HEK293 (cell line): Measurements from ENCODE around the gene XKR8.

Experiments
- ZNF24 ChIP-seq: fragments of 450-650 bp; formaldehyde crosslinking; IDR thresholded peaks from 2 replicates; pipeline ENCODE4 v1.5.1; 2016; ENCODE audit warnings: missing biosample characterization, missing genetic modification characterization
- ZNF274 ChIP-seq, 2 experiments: fragments of 200-500 bp in 1 of 2; fragments of 450-650 bp in 1 of 2; sonication (Bioruptor generic) in 1 of 2; formaldehyde crosslinking in 1 of 2; IDR thresholded peaks; 2 replicates each; pipeline versions ENCODE4 v1.5.1 to v1.6.1; 2014 to 2016; ENCODE audit warnings: borderline replicate concordance in 1 of 2, inconsistent platforms in 1 of 2, low read length in 1 of 2, missing biosample characterization in 1 of 2, missing genetic modification characterization in 1 of 2
- ZNF501 ChIP-seq: fragments of 450-650 bp; formaldehyde crosslinking; IDR thresholded peaks from 2 replicates; pipeline ENCODE4 v1.5.1; 2016; ENCODE audit warnings: missing biosample characterization, missing genetic modification characterization
- ZNF530 ChIP-seq: fragments of 450-650 bp; formaldehyde crosslinking; IDR thresholded peaks from 2 replicates; pipeline ENCODE4 v1.5.1; 2016; ENCODE audit warnings: low read depth, missing biosample characterization, missing genetic modification characterization
- ZNF558 ChIP-seq: fragments of 450-650 bp; formaldehyde crosslinking; IDR thresholded peaks from 2 replicates; pipeline ENCODE4 v1.5.1; 2016; ENCODE audit warnings: missing biosample characterization, missing genetic modification characterization
- ZNF670 ChIP-seq: fragments of 450-650 bp; formaldehyde crosslinking; IDR thresholded peaks from 2 replicates; pipeline ENCODE4 v1.5.1; 2016; ENCODE audit warnings: missing biosample characterization, missing genetic modification characterization, low read depth
- ZNF707 ChIP-seq: fragments of 450-650 bp; formaldehyde crosslinking; IDR thresholded peaks from 2 replicates; pipeline ENCODE4 v1.5.1; 2016; ENCODE audit warnings: missing biosample characterization, missing genetic modification characterization
- ZSCAN30 ChIP-seq: fragments of 450-650 bp; IDR thresholded peaks from 2 replicates; pipeline ENCODE4 v1.5.1; 2018; ENCODE audit warnings: missing biosample characterization, mild to moderate bottlenecking, missing genetic modification characterization, moderate library complexity
- TF ChIP-seq, protein P1 (sequence below): fragments of 450-650 bp; formaldehyde crosslinking; IDR thresholded peaks from 2 replicates; pipeline ENCODE4 v1.5.1; 2016; ENCODE audit warnings: missing biosample characterization, missing genetic modification characterization

DNA sequence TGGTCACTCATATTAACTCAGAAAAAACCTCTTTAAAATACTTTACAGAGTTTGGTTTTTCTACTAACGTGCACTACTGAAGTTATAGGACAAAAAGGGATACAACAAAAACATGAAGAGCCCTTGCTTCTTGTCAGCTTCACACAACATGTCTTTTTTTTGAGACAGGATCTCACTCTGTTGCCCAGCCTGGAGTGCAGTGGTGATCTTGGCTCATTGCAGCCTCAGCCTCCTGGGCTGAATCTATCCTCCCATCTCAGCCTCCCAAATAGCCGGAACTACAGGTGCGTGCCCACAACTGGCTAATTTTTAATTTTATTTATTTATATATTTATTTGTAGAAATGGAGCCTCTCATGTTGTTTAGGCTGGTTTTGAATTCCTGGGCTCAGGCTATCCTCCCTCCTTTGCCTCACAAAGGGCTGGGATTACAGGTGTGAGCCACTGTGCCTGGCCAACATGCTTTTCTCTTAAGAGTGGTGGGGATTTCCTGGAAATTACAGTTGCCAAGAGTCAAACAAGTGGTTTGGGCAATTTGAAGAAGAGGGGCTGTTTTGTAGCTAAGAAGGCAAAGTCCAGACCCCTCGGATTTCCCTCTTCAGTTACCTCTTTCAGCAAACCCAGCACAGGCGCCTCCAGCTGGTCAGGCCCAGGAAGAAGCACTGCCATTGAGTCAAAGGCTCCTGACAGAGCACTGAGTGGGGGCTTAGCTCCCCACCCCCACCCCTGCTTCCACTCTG is 31.4 kb upstream of the XKR8 start:
- TF ChIP-seq ZNF501 (tag by site-specific recombination) (no peak), ZNF24 (tag by site-specific recombination) (no peak), ZNF274 (IDR thresholded peaks at IDR 0.05; ENCODE audit: low read length) (no peak), ZNF274 (tag by site-specific recombination; IDR thresholded peaks at IDR 0.05; ENCODE audit: borderline replicate concordance) (no peak), ZNF707 (no peak), ZNF670 (tag by site-specific recombination) (no peak), ZSCAN30 (tag by site-specific recombination) (no peak), ZNF530 (no peak), ZNF558 (no peak)
- TF ChIP-seq, protein P1, sequence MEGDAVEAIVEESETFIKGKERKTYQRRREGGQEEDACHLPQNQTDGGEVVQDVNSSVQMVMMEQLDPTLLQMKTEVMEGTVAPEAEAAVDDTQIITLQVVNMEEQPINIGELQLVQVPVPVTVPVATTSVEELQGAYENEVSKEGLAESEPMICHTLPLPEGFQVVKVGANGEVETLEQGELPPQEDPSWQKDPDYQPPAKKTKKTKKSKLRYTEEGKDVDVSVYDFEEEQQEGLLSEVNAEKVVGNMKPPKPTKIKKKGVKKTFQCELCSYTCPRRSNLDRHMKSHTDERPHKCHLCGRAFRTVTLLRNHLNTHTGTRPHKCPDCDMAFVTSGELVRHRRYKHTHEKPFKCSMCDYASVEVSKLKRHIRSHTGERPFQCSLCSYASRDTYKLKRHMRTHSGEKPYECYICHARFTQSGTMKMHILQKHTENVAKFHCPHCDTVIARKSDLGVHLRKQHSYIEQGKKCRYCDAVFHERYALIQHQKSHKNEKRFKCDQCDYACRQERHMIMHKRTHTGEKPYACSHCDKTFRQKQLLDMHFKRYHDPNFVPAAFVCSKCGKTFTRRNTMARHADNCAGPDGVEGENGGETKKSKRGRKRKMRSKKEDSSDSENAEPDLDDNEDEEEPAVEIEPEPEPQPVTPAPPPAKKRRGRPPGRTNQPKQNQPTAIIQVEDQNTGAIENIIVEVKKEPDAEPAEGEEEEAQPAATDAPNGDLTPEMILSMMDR (tag by site-specific recombination): no peak
